Upper lobe of left lung (tissue), 4 donors: ENCODE measurements around the gene SETBP1.

Experiments used
- CTCF ChIP-seq, 6 experiments: fragments of 450-650 bp in 4 of 6; fragments of 200-600 bp in 2 of 6; sonication (generic) in 2 of 6; IDR thresholded peaks; one replicate each; pipeline ENCODE4 v1.5.1; 2016 to 2019; ENCODE audit warnings: antibody characterized with exemption in 6 of 6
- POLR2A ChIP-seq, 4 donors: fragments of 450-650 bp; IDR thresholded peaks; one replicate each; pipeline ENCODE4 v1.5.1; 2016 to 2017; ENCODE audit warnings: antibody characterized with exemption in 4 of 4, mild to moderate bottlenecking in 2 of 4

GRCh38 chr18:45106331-45106774 is 425.7 kb downstream of the SETBP1 start:
- TF ChIP-seq POLR2A (IDR thresholded peaks at IDR 0.05) (no peak), CTCF (IDR thresholded peaks at IDR 0.05) (no peak)
